Measurements from ENCODE around the gene ZFC3H1.

Gene ZFC3H1

GRCh38 chr12:71663561-71664410, at the start of gene ZFC3H1, which contains the start of gene THAP2:
Gene ZFC3H1, minus strand, starts transcription at chr12:71663848. Its CDS starts 238 bp downstream, at chr12:71663610.
Gene THAP2, plus strand, starts transcription at chr12:71664301. Its CDS starts 209 bp downstream, at chr12:71664510.
- H3K79me2 ChIP-seq (ENCODE audit: insufficient read depth, low read length) = peaks cover 60% of the 10 kb centered on the region
- H3F3A ChIP-seq (ENCODE audit: insufficient read depth) = peaks cover 11% of the 10 kb centered on the region
- peaks cover 12% of the 10 kb centered on the region for H4K20me1 ChIP-seq (ENCODE audit: low read depth, low read length)
- peak within 1 kb of the TSS; percentile 75 for H3K9ac ChIP-seq (ENCODE audit: low read length)
- peak within 1 kb of the TSS; percentile 58 for H2AFZ ChIP-seq (ENCODE audit: low read depth, low read length, severe bottlenecking)
- no peaks in the 10 kb centered on the region for H3K9me2 ChIP-seq (replicated peaks; ENCODE audit: insufficient read depth, low read length)
- H3K36me3 ChIP-seq (ENCODE audit: low read length) = peaks cover 14% of the 10 kb centered on the region
- peak within 1 kb of the TSS; percentile 89 for H3K4me3 ChIP-seq (ENCODE audit: insufficient read depth, low read length, poor library complexity, severe bottlenecking)
- H3K4me2 ChIP-seq (ENCODE audit: low read depth, low read length, poor library complexity, severe bottlenecking) = peak within 1 kb of the TSS; percentile 96
- no peaks in the 10 kb centered on the region for H3K9me3 ChIP-seq (ENCODE audit: insufficient read depth, low read length)
- no peaks in the 10 kb centered on the region for H3K27me3 ChIP-seq (ENCODE audit: low read length)
- peak within 1 kb of the TSS; percentile 97 for H3K27ac ChIP-seq (ENCODE audit: low read depth, low read length)
- TF ChIP-seq CTCF (IDR thresholded peaks at IDR 0.05; ENCODE audit: insufficient read depth, low read length, poor library complexity, severe bottlenecking) = peak; percentile 32
- TF ChIP-seq EZH2phosphoT487 (conservative IDR thresholded peaks at IDR 0.05; ENCODE audit: low read length) = no peak

- no peak overlapping the region for H3K4me2 ChIP-seq (ENCODE audit: low read depth, low read length, poor library complexity, severe bottlenecking)
- TF ChIP-seq EZH2phosphoT487 (conservative IDR thresholded peaks at IDR 0.05; ENCODE audit: low read length) (no peak), CTCF (IDR thresholded peaks at IDR 0.05; ENCODE audit: insufficient read depth, low read length, poor library complexity, severe bottlenecking) (no peak)
- H3K4me3 ChIP-seq (ENCODE audit: insufficient read depth, low read length, poor library complexity, severe bottlenecking) = no peak overlapping the region
- H3K27ac ChIP-seq (ENCODE audit: low read depth, low read length) = no peak overlapping the region
- no peaks in the 10 kb centered on the region for H3F3A ChIP-seq (ENCODE audit: insufficient read depth)
- no peaks in the 10 kb centered on the region for H3K27me3 ChIP-seq (ENCODE audit: low read length)
- no peaks in the 10 kb centered on the region for H3K79me2 ChIP-seq (ENCODE audit: insufficient read depth, low read length)
- H4K20me1 ChIP-seq (ENCODE audit: low read depth, low read length) = no peaks in the 10 kb centered on the region
- peaks cover 12% of the 10 kb centered on the region; the same call in 1 of the 2 replicates for H3K9me3 ChIP-seq (ENCODE audit: insufficient read depth, low read length)
- H3K9ac ChIP-seq (ENCODE audit: low read length) = no peak overlapping the region
- no peak overlapping the region for H2AFZ ChIP-seq (ENCODE audit: low read depth, low read length, severe bottlenecking)
- no peaks in the 10 kb centered on the region for H3K36me3 ChIP-seq (ENCODE audit: low read length)
- H3K9me2 ChIP-seq (replicated peaks; ENCODE audit: insufficient read depth, low read length) = no peaks in the 10 kb centered on the region
These were observed 46.9 kb upstream of the ZFC3H1 start for GRCh38 chr12:71710276-71711125.

GRCh38 chr12:71708658-71709057, 45.0 kb upstream of the ZFC3H1 start:
- TF ChIP-seq CTCF (IDR thresholded peaks at IDR 0.05; ENCODE audit: insufficient read depth, low read length, poor library complexity, severe bottlenecking) = no peak
- TF ChIP-seq EZH2phosphoT487 (conservative IDR thresholded peaks at IDR 0.05; ENCODE audit: low read length) = no peak
- Histone ChIP-seq H3F3A (ENCODE audit: insufficient read depth) (no peaks in the 10 kb centered on the region), H3K9ac (ENCODE audit: low read length) (no peak overlapping the region)

More at GRCh38 chr12:71708658-71709057, 45.0 kb upstream of the ZFC3H1 start:
- Histone ChIP-seq H3K9me2 (replicated peaks; ENCODE audit: insufficient read depth, low read length) (no peaks in the 10 kb centered on the region), H3K27me3 (ENCODE audit: low read length) (no peaks in the 10 kb centered on the region), H3K9me3 (ENCODE audit: insufficient read depth, low read length) (peaks cover 12% of the 10 kb centered on the region; the same call in 1 of the 2 replicates), H3K4me2 (ENCODE audit: low read depth, low read length, poor library complexity, severe bottlenecking) (no peak overlapping the region), H3K79me2 (ENCODE audit: insufficient read depth, low read length) (no peaks in the 10 kb centered on the region), H3K36me3 (ENCODE audit: low read length) (no peaks in the 10 kb centered on the region), H3K4me3 (ENCODE audit: insufficient read depth, low read length, poor library complexity, severe bottlenecking) (no peak overlapping the region), H4K20me1 (ENCODE audit: low read depth, low read length) (no peaks in the 10 kb centered on the region), H2AFZ (ENCODE audit: low read depth, low read length, severe bottlenecking) (no peak overlapping the region), H3K27ac (ENCODE audit: low read depth, low read length) (no peak overlapping the region)
